DND-41 (cell line): ENCODE data around the gene CAMK4.

Experiments used
- ATAC-seq: fragments of 200-7000 bp; cut with Tn5 transposase; 3 replicates; pipeline ENCODE4 v1.9.1; 2021; ENCODE audit warnings: low read depth; ENCODE audit not compliant: insufficient read depth
- DNase-seq: peaks from one replicate; pipeline ENCODE4 v3.0.0-alpha.2; 2020
- H2AFZ ChIP-seq: 2 replicates; pipeline ENCODE4 v1.6.0; 2012; ENCODE audit warnings: low read depth, low read length
- H3K27ac ChIP-seq: 2 replicates; pipeline ENCODE4 v1.5.1; 2012; ENCODE audit warnings: low read length, inconsistent platforms
- H3K27me3 ChIP-seq: fragments of 200-600 bp; sonication (generic); 2 replicates; pipeline ENCODE4 v1.6.0; 2012; ENCODE audit warnings: low read length, mild to moderate bottlenecking, inconsistent platforms; ENCODE audit not compliant: insufficient read depth, poor library complexity
- H3K36me3 ChIP-seq: 2 replicates; pipeline ENCODE4 v1.5.1; 2012; ENCODE audit warnings: low read length, inconsistent platforms; ENCODE audit not compliant: insufficient read depth
- H3K4me1 ChIP-seq: 2 replicates; pipeline ENCODE4 v1.5.1; 2012; ENCODE audit warnings: mild to moderate bottlenecking, low read length; ENCODE audit not compliant: insufficient read depth
- H3K4me2 ChIP-seq: 2 replicates; pipeline ENCODE4 v1.6.0; 2012; ENCODE audit warnings: mild to moderate bottlenecking, moderate library complexity, low read length, inconsistent platforms; ENCODE audit not compliant: insufficient read depth
- H3K4me3 ChIP-seq, 2 experiments: fragments of 200-600 bp in 1 of 2; shearing (Covaris generic) in 1 of 2; 2 replicates each; pipeline ENCODE4 v1.5.1; 2012 to 2016; ENCODE audit warnings: inconsistent platforms in 2 of 2, low read length in 2 of 2, mild to moderate bottlenecking in 2 of 2, low read depth in 1 of 2, moderate library complexity in 1 of 2
- H3K79me2 ChIP-seq: 2 replicates; pipeline ENCODE4 v1.6.0; 2012; ENCODE audit warnings: low read length, inconsistent platforms; ENCODE audit not compliant: insufficient read depth
- H3K9ac ChIP-seq: 2 replicates; pipeline ENCODE4 v1.6.0; 2012; ENCODE audit warnings: low read depth, mild to moderate bottlenecking, inconsistent platforms, low read length, moderate library complexity
- H3K9me3 ChIP-seq: 2 replicates; pipeline ENCODE4 v1.5.1; 2012; ENCODE audit warnings: low read length, moderate library complexity, mild to moderate bottlenecking, inconsistent platforms; ENCODE audit not compliant: insufficient read depth, severe bottlenecking
- H4K20me1 ChIP-seq: 2 replicates; pipeline ENCODE4 v1.6.0; 2012; ENCODE audit warnings: low read length; ENCODE audit not compliant: insufficient read depth
- CTCF ChIP-seq: IDR thresholded peaks from 2 replicates; pipeline ENCODE4 v1.5.1; 2012; ENCODE audit warnings: borderline replicate concordance, low read length, moderate library complexity, mild to moderate bottlenecking; ENCODE audit not compliant: poor library complexity, severe bottlenecking; ENCODE audit errors: extremely low read depth
- EZH2 ChIP-seq: IDR thresholded peaks from 3 replicates; pipeline ENCODE4 v1.6.1; 2012; ENCODE audit warnings: borderline replicate concordance, low read depth, mild to moderate bottlenecking, moderate library complexity, low read length, inconsistent platforms; ENCODE audit not compliant: severe bottlenecking

Gene CAMK4

GRCh38 chr5:111223787-111224560, at the start of gene CAMK4:
Gene CAMK4, plus strand, starts transcription at chr5:111224384. Its CDS starts 100 bp downstream, at chr5:111224484.
- no peaks in the 10 kb centered on the region for H4K20me1 ChIP-seq

GRCh38 chr5:111183064-111183463, 41.1 kb upstream of the CAMK4 start:
- no peaks in the 10 kb centered on the region for H3K79me2 ChIP-seq
- no peak for DNase-seq
- no peaks in the 10 kb centered on the region for H4K20me1 ChIP-seq
- no peak overlapping the region for H2AFZ ChIP-seq
- no peaks in the 10 kb centered on the region for H3K4me1 ChIP-seq
- TF ChIP-seq EZH2 (no peak), CTCF (no peak)
- no peaks in the 10 kb centered on the region for H3K9me3 ChIP-seq
- no peaks in the 10 kb centered on the region for H3K27me3 ChIP-seq
- no peak overlapping the region for H3K4me3 ChIP-seq
- no peak overlapping the region for H3K4me2 ChIP-seq
- no peak for ATAC-seq
- no peak overlapping the region for H3K27ac ChIP-seq
- no peak overlapping the region for H3K9ac ChIP-seq
- H3K36me3 ChIP-seq, result no peaks in the 10 kb centered on the region

More at GRCh38 chr5:111223787-111224560, at the start of gene CAMK4:
- TF ChIP-seq EZH2 (no peak), CTCF (peak; percentile 61)
- Histone ChIP-seq H3K9ac (peak within 1 kb of the TSS; percentile 68), H3K79me2 (peaks cover 26% of the 10 kb centered on the region), H3K4me3 (peak within 1 kb of the TSS; percentile 44 to 71), H3K36me3 (no peaks in the 10 kb centered on the region; the same call in 1 of the 2 replicates), H3K27ac (peak within 1 kb of the TSS; percentile 62), H3K27me3 (no peaks in the 10 kb centered on the region), H3K9me3 (no peaks in the 10 kb centered on the region), H2AFZ (peak within 1 kb of the TSS; percentile 87), H3K4me1 (peaks cover 56% of the 10 kb centered on the region), H3K4me2 (peak within 1 kb of the TSS; percentile 91)
- DNase-seq (peak; percentile 85), ATAC-seq (peak; percentile 87)

- ATAC-seq (no peak), DNase-seq (no peak)
- H3K36me3 ChIP-seq, result no peaks in the 10 kb centered on the region
- no peaks in the 10 kb centered on the region for H3K9me3 ChIP-seq
- no peaks in the 10 kb centered on the region for H3K4me1 ChIP-seq
- H3K27ac ChIP-seq, result no peak overlapping the region
- H3K4me3 ChIP-seq, result no peak overlapping the region
- H3K4me2 ChIP-seq, result no peak overlapping the region
- no peaks in the 10 kb centered on the region for H3K27me3 ChIP-seq
- H2AFZ ChIP-seq, result no peak overlapping the region
- H3K9ac ChIP-seq, result no peak overlapping the region
- no peaks in the 10 kb centered on the region for H3K79me2 ChIP-seq
- no peaks in the 10 kb centered on the region for H4K20me1 ChIP-seq
- TF ChIP-seq EZH2 (no peak), CTCF (no peak)
Measured at GRCh38 chr5:111187079-111187478, 37.1 kb upstream of the CAMK4 start.
